ENCODE results near the gene MDGA2.

GRCh38 chr14:47322751-47323150 lies 352.7 kb downstream of the MDGA2 start:
- TF ChIP-seq EZH2 (IDR thresholded peaks at IDR 0.05; ENCODE audit: borderline replicate concordance, low read depth, low read length, severe bottlenecking) (no peak), CTCF (IDR thresholded peaks at IDR 0.05; ENCODE audit: borderline replicate concordance, extremely low read depth, low read length, poor library complexity, severe bottlenecking) (no peak)
